OCI-LY7 (cell line): ENCODE measurements around the gene DOK1. TPM values are rescaled to one million over a fixed set of nuclear protein-coding genes. Genes with fewer than 3 reads are reported as not detected.

Source experiments
- BruUV-seq: library from RNA; stranded (reverse); fragments of 400-500 nt; replicated peaks from 2 replicates; lab custom pipeline; 2021; lab: Mats Ljungman, UMichigan
- CTCF ChIA-PET: fragments of 300-600 bp; sonication (Branson Sonifier 250); formaldehyde crosslinking; loops from one replicate; lab custom pipeline; 2022; ENCODE audit warnings: antibody characterized with exemption; ENCODE audit not compliant: unreplicated experiment; lab: Charles Lee
- POLR2A ChIA-PET: fragments of 300-600 bp; sonication (Branson Sonifier 250); formaldehyde crosslinking; loops from one replicate; lab custom pipeline; 2022; ENCODE audit warnings: antibody characterized with exemption; lab: Charles Lee
- DNase-seq: peaks from one replicate; pipeline ENCODE4 v3.0.0-alpha.2; 2015; ENCODE audit warnings: low spot score
- H2AFZ ChIP-seq: fragments of 200-600 bp; sonication (generic), shearing (Covaris generic); 2 replicates; pipeline ENCODE4 v1.6.1; 2014; ENCODE audit warnings: mild to moderate bottlenecking, antibody characterized with exemption, low read length, moderate library complexity
- H3K27ac ChIP-seq: fragments of 200-600 bp; sonication (generic); 2 replicates; pipeline ENCODE4 v1.5.1; 2014; ENCODE audit warnings: mixed run types, low read depth, mild to moderate bottlenecking, moderate library complexity, low read length, inconsistent platforms; ENCODE audit not compliant: poor library complexity, severe bottlenecking
- H3K36me3 ChIP-seq: fragments of 200-600 bp; sonication (generic); 2 replicates; pipeline ENCODE4 v1.6.1; 2014; ENCODE audit warnings: mild to moderate bottlenecking, antibody characterized with exemption, low read length, moderate library complexity, mixed read lengths; ENCODE audit not compliant: insufficient read depth
- H3K4me1 ChIP-seq: fragments of 200-600 bp; sonication (generic); 2 replicates; pipeline ENCODE4 v1.5.1; 2014; ENCODE audit warnings: mild to moderate bottlenecking, low read length; ENCODE audit not compliant: insufficient read depth, poor library complexity, severe bottlenecking
- H3K4me2 ChIP-seq: fragments of 200-600 bp; sonication (generic); 2 replicates; pipeline ENCODE4 v1.6.1; 2014; ENCODE audit warnings: mild to moderate bottlenecking, low read length
- H3K4me3 ChIP-seq: fragments of 200-600 bp; sonication (generic); 2 replicates; pipeline ENCODE4 v1.5.1; 2014; ENCODE audit warnings: mild to moderate bottlenecking, low read depth, low read length; ENCODE audit not compliant: poor library complexity, severe bottlenecking
- H3K79me2 ChIP-seq: fragments of 200-600 bp; sonication (generic); 2 replicates; pipeline ENCODE4 v1.6.1; 2016; ENCODE audit warnings: low read depth, mild to moderate bottlenecking, low read length, moderate library complexity, mixed read lengths; ENCODE audit not compliant: insufficient read depth
- H3K9me2 ChIP-seq: fragments of 200-600 bp; sonication (generic); 2 replicates; pipeline ENCODE4 v1.6.1; 2016; ENCODE audit warnings: mild to moderate bottlenecking, low read length, mixed read lengths; ENCODE audit not compliant: insufficient read depth
- H3K9me3 ChIP-seq: fragments of 200-600 bp; sonication (generic); 2 replicates; pipeline ENCODE4 v1.6.1; 2014; ENCODE audit warnings: mild to moderate bottlenecking, mixed run types, low read length, mixed read lengths
- H4K20me1 ChIP-seq: fragments of 200-600 bp; sonication (generic); 2 replicates; pipeline ENCODE4 v1.6.1; 2014; ENCODE audit warnings: mild to moderate bottlenecking, antibody characterized with exemption, low read length, moderate library complexity, mixed read lengths; ENCODE audit not compliant: insufficient read depth
- EZH2phosphoT487 ChIP-seq: fragments of 200-600 bp; sonication (generic); IDR thresholded peaks from 2 replicates; pipeline ENCODE4 v1.6.1; 2018; ENCODE audit warnings: low read depth, borderline replicate concordance, mild to moderate bottlenecking, mixed run types, antibody characterized with exemption, low read length, moderate library complexity, mixed read lengths
- intact Hi-C: fragments of 100-400 bp; cut with micrococcal nuclease; formaldehyde crosslinking; loops from one replicate; pipeline ENCODE4 v1.10.0; 2022; ENCODE audit not compliant: unreplicated experiment
- total RNA-seq, 2 experiments: library from RNA; depleted of rRNA in 1 of 2; stranded (reverse); fragments of >200 nt in 1 of 2; shearing (Covaris generic) in 1 of 2; gene quantifications; 2 replicates each; pipeline ENCODE4 v1.2.3, GENCODE V29; 2014 to 2022
- TF ChIP-seq, protein P1 (sequence below): fragments of 200-600 bp; sonication (generic); conservative IDR thresholded peaks from 2 replicates; pipeline ENCODE4 v1.5.1; 2014; ENCODE audit warnings: mild to moderate bottlenecking, antibody characterized with exemption, low read length, moderate library complexity, mixed read lengths

Gene DOK1
- total RNA-seq, 2 experiments from 2014 or later, result 9.5 to 13.4 TPM

DNA sequence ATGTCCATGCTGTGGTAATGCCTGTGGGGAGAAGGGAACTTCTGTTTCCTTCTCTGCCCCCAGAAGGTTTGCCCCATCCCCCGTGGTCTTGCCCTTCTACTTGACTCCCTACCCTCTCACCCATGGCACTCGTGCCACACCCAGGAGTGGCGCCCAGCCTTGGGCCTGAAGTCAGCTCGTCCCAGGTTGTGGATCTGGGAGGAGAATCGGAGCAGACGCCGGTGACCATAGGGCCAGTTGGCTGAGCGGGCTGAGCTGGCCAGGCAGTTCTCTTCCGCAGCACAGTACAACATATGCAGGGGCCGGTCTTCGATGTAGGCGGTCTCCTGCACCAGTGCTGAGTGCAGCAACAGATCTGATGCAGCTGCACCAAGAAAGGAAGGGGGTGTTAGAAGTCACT is 20.1 kb upstream of the DOK1 start:
- Histone ChIP-seq H2AFZ (no peak overlapping the region), H3K4me1 (peaks cover 16% of the 10 kb centered on the region), H3K79me2 (peaks cover 9% of the 10 kb centered on the region; the same call in 1 of the 2 replicates), H3K9me2 (no peaks in the 10 kb centered on the region), H3K4me3 (no peak overlapping the region), H3K4me2 (no peak overlapping the region), H3K9me3 (no peaks in the 10 kb centered on the region), H3K27ac (no peak overlapping the region), H4K20me1 (no peaks in the 10 kb centered on the region), H3K36me3 (peaks cover 27% of the 10 kb centered on the region; the same call in 1 of the 2 replicates)
- no TSS peak for BruUV-seq
- intact Hi-C loops, result no loop called here
- TF ChIP-seq, protein P1, sequence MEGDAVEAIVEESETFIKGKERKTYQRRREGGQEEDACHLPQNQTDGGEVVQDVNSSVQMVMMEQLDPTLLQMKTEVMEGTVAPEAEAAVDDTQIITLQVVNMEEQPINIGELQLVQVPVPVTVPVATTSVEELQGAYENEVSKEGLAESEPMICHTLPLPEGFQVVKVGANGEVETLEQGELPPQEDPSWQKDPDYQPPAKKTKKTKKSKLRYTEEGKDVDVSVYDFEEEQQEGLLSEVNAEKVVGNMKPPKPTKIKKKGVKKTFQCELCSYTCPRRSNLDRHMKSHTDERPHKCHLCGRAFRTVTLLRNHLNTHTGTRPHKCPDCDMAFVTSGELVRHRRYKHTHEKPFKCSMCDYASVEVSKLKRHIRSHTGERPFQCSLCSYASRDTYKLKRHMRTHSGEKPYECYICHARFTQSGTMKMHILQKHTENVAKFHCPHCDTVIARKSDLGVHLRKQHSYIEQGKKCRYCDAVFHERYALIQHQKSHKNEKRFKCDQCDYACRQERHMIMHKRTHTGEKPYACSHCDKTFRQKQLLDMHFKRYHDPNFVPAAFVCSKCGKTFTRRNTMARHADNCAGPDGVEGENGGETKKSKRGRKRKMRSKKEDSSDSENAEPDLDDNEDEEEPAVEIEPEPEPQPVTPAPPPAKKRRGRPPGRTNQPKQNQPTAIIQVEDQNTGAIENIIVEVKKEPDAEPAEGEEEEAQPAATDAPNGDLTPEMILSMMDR, result no peak
- no peak for TF ChIP-seq EZH2phosphoT487
- DNase-seq, result no peak
- ChIA-PET POLR2A (no interaction called here), CTCF (no interaction called here)

DNA sequence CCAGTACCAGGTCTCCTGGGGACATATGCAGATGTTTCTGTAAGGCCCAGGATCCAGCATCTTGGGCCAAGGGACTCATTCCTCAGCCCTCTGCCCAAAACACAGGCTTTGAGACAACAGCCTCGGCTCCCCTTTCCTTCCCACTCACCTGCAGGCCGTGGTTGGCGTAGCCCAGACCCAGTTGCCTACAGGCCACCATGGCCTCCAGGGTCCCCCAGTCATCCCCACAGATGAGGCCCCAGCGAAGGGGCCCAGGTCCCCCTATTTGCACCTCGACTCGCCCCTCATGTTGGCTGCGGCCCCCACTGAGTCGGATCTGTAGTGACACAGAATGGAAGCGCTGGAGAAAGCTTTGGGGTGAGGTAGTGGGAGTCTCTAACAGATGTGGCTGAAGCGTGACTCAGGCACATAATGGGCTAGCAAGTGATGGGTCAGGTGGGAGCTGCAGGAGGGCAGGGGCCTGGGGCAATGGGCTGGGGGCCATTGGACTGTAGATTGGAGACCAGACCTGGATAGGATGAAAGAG is 19.0 kb upstream of the DOK1 start:
- intact Hi-C loops, result no loop called here
- BruUV-seq, result no TSS peak
- POLR2A ChIA-PET, result no interaction called here

More for the DNA sequence above, 19.0 kb upstream of the DOK1 start:
- H3K4me2 ChIP-seq, result no peak overlapping the region
- no peak for DNase-seq
- H3K36me3 ChIP-seq, result peaks cover 27% of the 10 kb centered on the region; the same call in 1 of the 2 replicates
- no peaks in the 10 kb centered on the region for H3K9me3 ChIP-seq
- no peak overlapping the region for H2AFZ ChIP-seq
- H3K4me1 ChIP-seq, result peaks cover 16% of the 10 kb centered on the region
- no peaks in the 10 kb centered on the region for H3K9me2 ChIP-seq
- no peaks in the 10 kb centered on the region for H4K20me1 ChIP-seq
- H3K79me2 ChIP-seq, result peaks cover 9% of the 10 kb centered on the region; the same call in 1 of the 2 replicates
- CTCF ChIA-PET, result no interaction called here
- TF ChIP-seq EZH2phosphoT487, result no peak
- TF ChIP-seq, protein P1, result no peak
- H3K27ac ChIP-seq, result no peak overlapping the region
- H3K4me3 ChIP-seq, result no peak overlapping the region
